Nephron progenitor cell (in vitro differentiated cells): Measurements from ENCODE around the gene ANKRD24.
"Not testable (repeated sequence)": the region's sequence is repeated elsewhere in the genome, so short reads cannot be mapped to it uniquely, and the experiment has no call there.

Experiments
- DNase-seq: peaks from one replicate; pipeline ENCODE4 v3.0.0; 2021
- H3K27ac Mint-ChIP-seq: 2 replicates; pipeline ENCODE4 v1.8.0; 2021; ENCODE audit warnings: mild to moderate bottlenecking, moderate library complexity, mixed read lengths
- H3K27me3 Mint-ChIP-seq: 2 replicates; pipeline ENCODE4 v1.8.0; 2021; ENCODE audit warnings: mild to moderate bottlenecking, low read depth, mixed read lengths; ENCODE audit not compliant: poor library complexity
- H3K36me3 Mint-ChIP-seq: 2 replicates; pipeline ENCODE4 v1.8.0; 2021; ENCODE audit warnings: low read depth, mixed read lengths
- H3K4me1 Mint-ChIP-seq: 2 replicates; pipeline ENCODE4 v1.8.0; 2021; ENCODE audit warnings: mixed read lengths
- H3K4me3 Mint-ChIP-seq: 2 replicates; pipeline ENCODE4 v1.8.0; 2021; ENCODE audit warnings: mild to moderate bottlenecking, moderate library complexity, mixed read lengths
- H3K9me3 Mint-ChIP-seq: 2 replicates; pipeline ENCODE4 v1.8.0; 2021; ENCODE audit warnings: mild to moderate bottlenecking, moderate library complexity, mixed read lengths
- CTCF ChIP-seq: fragments of 200-600 bp; sonication (generic); IDR thresholded peaks from 2 replicates; pipeline ENCODE4 v1.5.0; 2021; ENCODE audit warnings: antibody characterized with exemption

Gene ANKRD24

GRCh38 chr19:4182084-4182810, at the start of gene ANKRD24, which contains the start of gene SIRT6:
Gene ANKRD24 (plus strand): TSS chr19:4182689. CDS start chr19:4186426, 3,737 bp downstream.
Gene SIRT6 (minus strand): TSS chr19:4182563. CDS start chr19:4182539, 24 bp downstream.
- TF ChIP-seq CTCF, result no peak
- peaks cover 27% of the 10 kb centered on the region for H3K27me3 Mint-ChIP-seq
- DNase-seq, result peak; percentile 95
- H3K4me1 Mint-ChIP-seq, result peaks cover 48% of the 10 kb centered on the region
- H3K27ac Mint-ChIP-seq, result peak within 1 kb of the TSS; percentile 87
- H3K36me3 Mint-ChIP-seq, result peaks cover 12% of the 10 kb centered on the region
- no peaks in the 10 kb centered on the region for H3K9me3 Mint-ChIP-seq
- peak within 1 kb of the TSS; percentile 98 for H3K4me3 Mint-ChIP-seq

- no peaks in the 10 kb centered on the region for H3K36me3 Mint-ChIP-seq
- no peaks in the 10 kb centered on the region for H3K9me3 Mint-ChIP-seq
- H3K4me3 Mint-ChIP-seq, result no peak overlapping the region
- TF ChIP-seq CTCF, result no peak
- DNase-seq, result no peak
- peaks cover 25% of the 10 kb centered on the region for H3K27me3 Mint-ChIP-seq
- H3K4me1 Mint-ChIP-seq, result peaks cover 6% of the 10 kb centered on the region
- no peak overlapping the region for H3K27ac Mint-ChIP-seq
Measured at GRCh38 chr19:4134351-4134750, 48.1 kb upstream of the ANKRD24 start.

GRCh38 chr19:4135386-4135785, 47.1 kb upstream of the ANKRD24 start:
- not testable (repeated sequence) for H3K27ac Mint-ChIP-seq, H3K36me3 Mint-ChIP-seq, DNase-seq, H3K9me3 Mint-ChIP-seq, H3K4me1 Mint-ChIP-seq, H3K4me3 Mint-ChIP-seq
- H3K27me3 Mint-ChIP-seq, result peaks cover 30% of the 10 kb centered on the region

- Mint-ChIP-seq H3K27ac (no peak overlapping the region), H3K4me3 (no peak overlapping the region), H3K27me3 (peaks cover 29% of the 10 kb centered on the region), H3K4me1 (no peaks in the 10 kb centered on the region), H3K9me3 (no peaks in the 10 kb centered on the region), H3K36me3 (no peaks in the 10 kb centered on the region)
- no peak for TF ChIP-seq CTCF
- DNase-seq, result no peak
Measured at GRCh38 chr19:4136680-4137088, 45.8 kb upstream of the ANKRD24 start.

- no peaks in the 10 kb centered on the region for H3K9me3 Mint-ChIP-seq
- H3K27me3 Mint-ChIP-seq, result peaks cover 30% of the 10 kb centered on the region
- H3K27ac Mint-ChIP-seq, result no peak overlapping the region
- no peaks in the 10 kb centered on the region for H3K4me1 Mint-ChIP-seq
- no peak for DNase-seq
- no peaks in the 10 kb centered on the region for H3K36me3 Mint-ChIP-seq
- TF ChIP-seq CTCF, result no peak
- no peak overlapping the region for H3K4me3 Mint-ChIP-seq
Measured at GRCh38 chr19:4138445-4138844, 44.0 kb upstream of the ANKRD24 start.

- H3K4me3 Mint-ChIP-seq, result no peak overlapping the region
- H3K4me1 Mint-ChIP-seq, result no peaks in the 10 kb centered on the region
- H3K27me3 Mint-ChIP-seq, result peaks cover 30% of the 10 kb centered on the region
- H3K27ac Mint-ChIP-seq, result no peak overlapping the region
- H3K36me3 Mint-ChIP-seq, result no peaks in the 10 kb centered on the region
- DNase-seq, result peak; percentile 86
- no peaks in the 10 kb centered on the region for H3K9me3 Mint-ChIP-seq
- peak; percentile 56 for TF ChIP-seq CTCF
Measured at GRCh38 chr19:4139614-4140236, 42.8 kb upstream of the ANKRD24 start.
